GM12878 (cell line): ENCODE measurements around the gene LDLRAD3.

Source experiments
- BHLHE40 ChIP-seq, 2 experiments: fragments of 450-650 bp in 1 of 2; IDR thresholded peaks; 2 replicates each; pipeline ENCODE4 v1.6.1; 2011 to 2017; ENCODE audit warnings: low read depth in 2 of 2, borderline replicate concordance in 1 of 2, improper control_type of control experiment in 1 of 2, low read length in 1 of 2, mild to moderate bottlenecking in 1 of 2
- CHD2 ChIP-seq: IDR thresholded peaks from 2 replicates; pipeline ENCODE4 v1.6.1; 2011; ENCODE audit warnings: low read depth, low read length, improper control_type of control experiment, borderline replicate concordance
- CTCF ChIP-seq, 3 experiments: IDR thresholded peaks in 2 of 3; conservative IDR thresholded peaks in 1 of 3; 2 replicates each; pipeline ENCODE4 v1.5.1; 2011; ENCODE audit warnings: low read depth in 3 of 3, low read length in 3 of 3, mild to moderate bottlenecking in 3 of 3, control low read depth in 2 of 3, moderate library complexity in 2 of 3, inconsistent platforms in 1 of 3, mixed read lengths in 1 of 3; ENCODE audit not compliant: control insufficient read depth in 2 of 3, insufficient read depth in 1 of 3; ENCODE audit errors: extremely low read depth in 1 of 3
- EZH2 ChIP-seq: IDR thresholded peaks from 2 replicates; pipeline ENCODE4 v1.6.1; 2012; ENCODE audit warnings: low read depth, mild to moderate bottlenecking, control low read depth, inconsistent platforms, low read length, borderline replicate concordance; ENCODE audit not compliant: control insufficient read depth
- MAX ChIP-seq: IDR thresholded peaks from 2 replicates; pipeline ENCODE4 v1.6.1; 2012; ENCODE audit warnings: low read depth, low read length, improper control_type of control experiment
- MXI1 ChIP-seq: fragments of 150-350 bp; IDR thresholded peaks from 2 replicates; pipeline ENCODE4 v1.6.1; 2011; ENCODE audit warnings: low read depth, mild to moderate bottlenecking, inconsistent platforms, low read length, improper control_type of control experiment
- MYB ChIP-seq: fragments of 150-350 bp; IDR thresholded peaks from 2 replicates; pipeline ENCODE4 v1.6.1; 2014; ENCODE audit warnings: mild to moderate bottlenecking, low read depth, low read length, borderline replicate concordance
- POLR2A ChIP-seq: IDR thresholded peaks from 2 replicates; pipeline ENCODE4 v1.6.1; 2011; ENCODE audit warnings: low read depth, mild to moderate bottlenecking, low read length
- RELA ChIP-seq: fragments of 450-650 bp; IDR thresholded peaks from 2 replicates; pipeline ENCODE4 v1.8.0; 2014; ENCODE audit warnings: borderline replicate concordance; ENCODE audit not compliant: partially characterized antibody
- SMAD5 ChIP-seq: IDR thresholded peaks from 2 replicates; pipeline ENCODE4 v1.6.1; 2016; ENCODE audit warnings: antibody characterized with exemption, low read depth
- SP1 ChIP-seq: IDR thresholded peaks from one replicate; pipeline ENCODE4 v1.6.1; 2011; ENCODE audit warnings: low read depth, low read length
- YY1 ChIP-seq: IDR thresholded peaks from 2 replicates; pipeline ENCODE4 v1.6.1; 2011; ENCODE audit warnings: low read depth, mild to moderate bottlenecking, low read length
- ZNF274 ChIP-seq: IDR thresholded peaks from one replicate; pipeline ENCODE4 v1.8.0; 2011; ENCODE audit not compliant: insufficient read length, insufficient read depth
- TF ChIP-seq, protein P1 (sequence below): IDR thresholded peaks from 2 replicates; pipeline ENCODE4 v1.6.1; 2011; ENCODE audit warnings: low read depth, low read length, improper control_type of control experiment, borderline replicate concordance

GRCh38 chr11:35923452-35923851 is 20.4 kb upstream of the LDLRAD3 start:
- TF ChIP-seq CTCF (IDR thresholded peaks at IDR 0.05 in 2 of 3, conservative IDR thresholded peaks at IDR 0.05 in 1 of 3; ENCODE audit: control insufficient read depth in 2 of 3, extremely low read depth in 1 of 3, insufficient read depth in 1 of 3, low read depth in 3 of 3, low read length in 3 of 3) (no peak), MXI1 (no peak), ZNF274 (no peak), SP1 (no peak), CHD2 (no peak), BHLHE40 (IDR thresholded peaks at IDR 0.05; ENCODE audit: borderline replicate concordance in 1 of 2, low read depth in 2 of 2, low read length in 1 of 2) (no peak), MYB (no peak), RELA (no peak), EZH2 (no peak), POLR2A (no peak), YY1 (no peak), SMAD5 (no peak), MAX (no peak)
- TF ChIP-seq, protein P1, sequence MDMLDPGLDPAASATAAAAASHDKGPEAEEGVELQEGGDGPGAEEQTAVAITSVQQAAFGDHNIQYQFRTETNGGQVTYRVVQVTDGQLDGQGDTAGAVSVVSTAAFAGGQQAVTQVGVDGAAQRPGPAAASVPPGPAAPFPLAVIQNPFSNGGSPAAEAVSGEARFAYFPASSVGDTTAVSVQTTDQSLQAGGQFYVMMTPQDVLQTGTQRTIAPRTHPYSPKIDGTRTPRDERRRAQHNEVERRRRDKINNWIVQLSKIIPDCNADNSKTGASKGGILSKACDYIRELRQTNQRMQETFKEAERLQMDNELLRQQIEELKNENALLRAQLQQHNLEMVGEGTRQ: no peak
